ENCODE measurements around the gene OSBP2.

The OSBP2 gene

GRCh38 chr22:30918761-30919160 lies 224.1 kb downstream of the OSBP2 start:
- Histone ChIP-seq H3K9me2 (replicated peaks; ENCODE audit: control insufficient read depth, low read length) (no peaks in the 10 kb centered on the region), H3K4me1 (ENCODE audit: control insufficient read depth, low read length) (no peaks in the 10 kb centered on the region), H3K36me3 (ENCODE audit: control insufficient read depth, low read length) (no peaks in the 10 kb centered on the region), H3K79me2 (ENCODE audit: control insufficient read depth, low read length) (no peaks in the 10 kb centered on the region), H3K27me3 (ENCODE audit: control insufficient read depth, low read length) (no peaks in the 10 kb centered on the region), H4K20me1 (ENCODE audit: control insufficient read depth, insufficient read depth, low read depth, low read length) (no peaks in the 10 kb centered on the region), H3K4me2 (ENCODE audit: low read length) (no peak overlapping the region), H3F3A (ENCODE audit: control insufficient read depth, insufficient read depth) (no peaks in the 10 kb centered on the region), H3K27ac (ENCODE audit: low read depth, low read length) (no peak overlapping the region), H3K9me3 (ENCODE audit: control insufficient read depth, insufficient read depth, low read length) (peaks cover 4% of the 10 kb centered on the region; the same call in 1 of the 2 replicates), H3K4me3 (ENCODE audit: low read length) (no peak overlapping the region)
- TF ChIP-seq, protein P1, sequence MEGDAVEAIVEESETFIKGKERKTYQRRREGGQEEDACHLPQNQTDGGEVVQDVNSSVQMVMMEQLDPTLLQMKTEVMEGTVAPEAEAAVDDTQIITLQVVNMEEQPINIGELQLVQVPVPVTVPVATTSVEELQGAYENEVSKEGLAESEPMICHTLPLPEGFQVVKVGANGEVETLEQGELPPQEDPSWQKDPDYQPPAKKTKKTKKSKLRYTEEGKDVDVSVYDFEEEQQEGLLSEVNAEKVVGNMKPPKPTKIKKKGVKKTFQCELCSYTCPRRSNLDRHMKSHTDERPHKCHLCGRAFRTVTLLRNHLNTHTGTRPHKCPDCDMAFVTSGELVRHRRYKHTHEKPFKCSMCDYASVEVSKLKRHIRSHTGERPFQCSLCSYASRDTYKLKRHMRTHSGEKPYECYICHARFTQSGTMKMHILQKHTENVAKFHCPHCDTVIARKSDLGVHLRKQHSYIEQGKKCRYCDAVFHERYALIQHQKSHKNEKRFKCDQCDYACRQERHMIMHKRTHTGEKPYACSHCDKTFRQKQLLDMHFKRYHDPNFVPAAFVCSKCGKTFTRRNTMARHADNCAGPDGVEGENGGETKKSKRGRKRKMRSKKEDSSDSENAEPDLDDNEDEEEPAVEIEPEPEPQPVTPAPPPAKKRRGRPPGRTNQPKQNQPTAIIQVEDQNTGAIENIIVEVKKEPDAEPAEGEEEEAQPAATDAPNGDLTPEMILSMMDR (IDR thresholded peaks at IDR 0.05; ENCODE audit: low read depth, low read length, poor library complexity, severe bottlenecking) = no peak
- TF ChIP-seq EZH2phosphoT487 (IDR thresholded peaks at IDR 0.05; ENCODE audit: borderline replicate concordance, low read length) = no peak

- no peak for TF ChIP-seq EZH2phosphoT487 (IDR thresholded peaks at IDR 0.05; ENCODE audit: borderline replicate concordance, low read length)
- TF ChIP-seq, protein P1 (IDR thresholded peaks at IDR 0.05; ENCODE audit: low read depth, low read length, poor library complexity, severe bottlenecking) = no peak
- H3K36me3 ChIP-seq (ENCODE audit: control insufficient read depth, low read length) = peaks cover 4% of the 10 kb centered on the region; the same call in 1 of the 2 replicates
- no peaks in the 10 kb centered on the region for H4K20me1 ChIP-seq (ENCODE audit: control insufficient read depth, insufficient read depth, low read depth, low read length)
- no peaks in the 10 kb centered on the region for H3K9me2 ChIP-seq (replicated peaks; ENCODE audit: control insufficient read depth, low read length)
- H3F3A ChIP-seq (ENCODE audit: control insufficient read depth, insufficient read depth) = no peaks in the 10 kb centered on the region
- peaks cover 4% of the 10 kb centered on the region; the same call in 1 of the 2 replicates for H3K9me3 ChIP-seq (ENCODE audit: control insufficient read depth, insufficient read depth, low read length)
- no peaks in the 10 kb centered on the region for H3K4me1 ChIP-seq (ENCODE audit: control insufficient read depth, low read length)
- H3K27me3 ChIP-seq (ENCODE audit: control insufficient read depth, low read length) = no peaks in the 10 kb centered on the region
- no peaks in the 10 kb centered on the region for H3K79me2 ChIP-seq (ENCODE audit: control insufficient read depth, low read length)
- H3K4me2 ChIP-seq (ENCODE audit: low read length) = no peak overlapping the region
- no peak overlapping the region for H3K27ac ChIP-seq (ENCODE audit: low read depth, low read length)
- no peak overlapping the region for H3K4me3 ChIP-seq (ENCODE audit: low read length)
Measured at GRCh38 chr22:30919973-30920372, 225.3 kb downstream of the OSBP2 start.

DNA sequence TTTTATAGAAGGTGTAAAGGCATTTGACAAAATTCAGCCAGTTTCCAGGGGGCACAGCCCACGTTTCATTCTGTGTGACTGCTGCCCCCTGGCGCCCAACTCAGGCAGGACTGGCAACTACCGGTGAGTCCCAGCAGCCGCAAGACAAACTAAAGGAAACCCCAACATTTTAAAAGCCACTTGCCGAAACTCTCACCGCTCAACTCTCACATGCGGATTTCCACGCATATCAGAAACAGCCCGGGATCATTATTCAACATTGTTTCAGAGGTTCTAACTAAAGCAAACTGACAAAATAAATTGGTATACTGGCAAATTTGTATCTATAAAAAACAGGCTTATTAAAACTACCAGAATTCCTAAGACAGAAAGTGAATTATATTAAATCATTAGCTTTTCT lies 225.7 kb downstream of the OSBP2 start:
- H3K9me2 ChIP-seq (replicated peaks; ENCODE audit: control insufficient read depth, low read length) = no peaks in the 10 kb centered on the region
- no peaks in the 10 kb centered on the region for H3K4me1 ChIP-seq (ENCODE audit: control insufficient read depth, low read length)
- no peaks in the 10 kb centered on the region for H4K20me1 ChIP-seq (ENCODE audit: control insufficient read depth, insufficient read depth, low read depth, low read length)
- no peak overlapping the region for H3K4me3 ChIP-seq (ENCODE audit: low read length)
- no peak for TF ChIP-seq EZH2phosphoT487 (IDR thresholded peaks at IDR 0.05; ENCODE audit: borderline replicate concordance, low read length)
- TF ChIP-seq, protein P1 (IDR thresholded peaks at IDR 0.05; ENCODE audit: low read depth, low read length, poor library complexity, severe bottlenecking) = peak; percentile 89
- H3K4me2 ChIP-seq (ENCODE audit: low read length) = no peak overlapping the region
- H3K27me3 ChIP-seq (ENCODE audit: control insufficient read depth, low read length) = no peaks in the 10 kb centered on the region
- no peaks in the 10 kb centered on the region for H3F3A ChIP-seq (ENCODE audit: control insufficient read depth, insufficient read depth)
- peaks cover 4% of the 10 kb centered on the region; the same call in 1 of the 2 replicates for H3K9me3 ChIP-seq (ENCODE audit: control insufficient read depth, insufficient read depth, low read length)
- H3K36me3 ChIP-seq (ENCODE audit: control insufficient read depth, low read length) = peaks cover 4% of the 10 kb centered on the region; the same call in 1 of the 2 replicates
- H3K79me2 ChIP-seq (ENCODE audit: control insufficient read depth, low read length) = no peaks in the 10 kb centered on the region
- no peak overlapping the region for H3K27ac ChIP-seq (ENCODE audit: low read depth, low read length)
